GM21381 (cell line): Measurements from ENCODE around the gene RPIA.

Source experiments
- ATAC-seq: cut with Tn5 transposase; IDR thresholded peaks from one replicate; pipeline ENCODE4 v1.9.1; 2021; ENCODE audit warnings: mild to moderate bottlenecking, moderate library complexity; ENCODE audit not compliant: unreplicated experiment

RPIA gene

DNA sequence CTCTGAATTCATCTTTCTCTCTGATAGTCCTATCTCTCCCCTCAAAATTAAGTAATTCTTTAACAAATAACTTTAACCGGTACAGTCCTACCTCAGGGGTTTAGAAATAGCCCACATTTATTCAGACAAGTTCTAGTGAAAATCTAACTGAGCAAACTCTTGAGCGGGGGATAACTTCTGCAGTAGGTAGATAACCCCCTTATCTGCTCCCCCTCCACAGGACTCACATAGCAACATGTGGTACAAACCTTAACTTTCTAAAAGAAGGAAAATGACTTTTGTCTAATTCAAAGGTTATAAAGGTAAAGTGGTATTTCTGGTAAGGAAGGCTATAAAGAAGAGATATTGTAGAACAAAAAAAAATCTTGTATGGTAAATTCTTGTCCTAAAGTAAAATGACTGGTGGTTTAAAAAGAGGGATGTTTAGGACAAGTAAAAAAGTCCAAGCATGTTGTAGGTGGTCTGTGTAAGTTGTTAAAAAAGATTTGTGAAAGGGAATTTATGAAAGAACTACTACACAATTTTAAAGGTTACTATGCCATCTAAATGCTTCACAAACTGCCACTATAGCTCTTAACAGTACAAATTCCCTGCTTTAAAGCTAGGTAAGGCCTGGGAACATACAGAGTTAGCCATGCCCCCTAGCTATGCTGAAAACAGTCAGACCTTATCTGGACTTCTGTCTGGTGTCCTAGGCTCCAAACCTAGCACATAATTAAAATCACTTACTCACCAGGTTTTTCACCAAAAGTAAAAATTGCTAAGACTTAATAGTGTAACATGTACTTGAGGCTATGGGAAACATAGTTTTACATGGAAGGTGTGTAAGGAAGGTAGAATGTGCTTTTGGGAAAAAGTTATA, 8.1 kb upstream of the RPIA start:
- ATAC-seq, result no peak

- ATAC-seq, result no peak
These were observed 7.0 kb upstream of the RPIA start for GRCh38 chr2:88684519-88684918.

GRCh38 chr2:88686320-88686719, 5.2 kb upstream of the RPIA start:
- no peak for ATAC-seq

DNA sequence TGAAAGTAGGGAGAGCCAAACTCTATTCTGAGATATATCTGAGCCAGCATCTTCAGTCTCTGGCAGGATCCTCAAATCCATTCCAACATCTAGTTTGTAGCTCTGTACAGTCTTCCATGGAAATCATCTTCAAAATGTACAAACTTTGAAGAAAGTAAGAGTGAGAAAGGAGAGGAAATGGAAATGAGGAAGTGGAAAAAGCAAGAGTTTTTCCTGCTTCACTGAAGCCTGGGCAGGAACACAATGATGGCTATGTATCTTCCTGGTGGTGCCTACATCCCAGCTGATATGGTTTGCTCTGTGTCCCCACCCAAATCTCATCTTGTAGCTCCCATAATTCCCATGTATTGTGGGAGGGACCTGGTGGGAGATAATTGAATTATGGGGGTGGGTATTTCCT, 4.1 kb upstream of the RPIA start:
- ATAC-seq, result no peak

- peak; percentile 10 for ATAC-seq
These were observed 708 bp upstream of the RPIA start for GRCh38 chr2:88690591-88691338.

GRCh38 chr2:88692187-88692586, 714 bp downstream of the RPIA start:
- no peak for ATAC-seq

DNA sequence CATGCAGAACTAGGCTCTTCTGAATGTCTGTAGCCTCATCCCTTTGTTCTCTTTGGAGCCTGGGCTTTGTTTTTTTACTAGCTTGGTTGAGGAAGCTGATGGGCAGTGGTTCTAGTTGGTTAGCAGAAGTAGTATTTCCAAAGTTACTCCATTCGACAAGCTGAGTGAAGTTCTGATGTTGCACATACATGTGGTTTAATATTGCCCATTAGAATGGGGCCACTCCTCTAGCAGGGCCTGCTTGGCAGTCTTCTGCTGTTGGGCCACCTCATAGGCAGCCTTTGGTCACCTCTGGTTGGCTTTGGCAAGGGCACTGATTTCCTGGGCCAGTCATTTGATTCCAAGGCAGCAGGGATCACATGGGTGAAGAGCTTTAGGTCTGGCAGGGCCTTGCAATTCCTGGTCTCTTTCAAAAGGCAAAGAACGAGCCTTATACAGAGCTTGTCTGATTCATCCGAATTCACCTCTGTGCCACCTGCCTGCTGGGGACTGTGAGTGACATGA, 2.5 kb downstream of the RPIA start:
- ATAC-seq, result no peak

DNA sequence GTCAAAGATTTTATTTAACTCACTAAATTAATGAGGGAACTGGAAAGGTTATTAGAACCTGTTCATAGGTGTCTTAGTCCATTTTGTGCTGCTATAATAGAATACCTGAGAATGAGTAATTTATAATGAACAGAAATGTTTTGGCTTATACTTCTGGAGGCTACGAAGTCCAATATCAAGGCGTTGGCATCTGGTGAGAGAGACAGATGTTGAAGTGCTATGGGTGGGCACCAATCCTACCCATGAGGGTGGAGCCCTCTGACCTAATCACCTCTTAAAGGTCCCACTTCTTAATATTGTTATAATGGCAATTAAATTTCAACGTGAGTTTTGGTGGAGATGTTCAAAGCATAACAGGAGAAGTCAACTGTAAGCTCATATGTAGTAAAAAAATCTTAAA, 5.1 kb downstream of the RPIA start:
- no peak for ATAC-seq

DNA sequence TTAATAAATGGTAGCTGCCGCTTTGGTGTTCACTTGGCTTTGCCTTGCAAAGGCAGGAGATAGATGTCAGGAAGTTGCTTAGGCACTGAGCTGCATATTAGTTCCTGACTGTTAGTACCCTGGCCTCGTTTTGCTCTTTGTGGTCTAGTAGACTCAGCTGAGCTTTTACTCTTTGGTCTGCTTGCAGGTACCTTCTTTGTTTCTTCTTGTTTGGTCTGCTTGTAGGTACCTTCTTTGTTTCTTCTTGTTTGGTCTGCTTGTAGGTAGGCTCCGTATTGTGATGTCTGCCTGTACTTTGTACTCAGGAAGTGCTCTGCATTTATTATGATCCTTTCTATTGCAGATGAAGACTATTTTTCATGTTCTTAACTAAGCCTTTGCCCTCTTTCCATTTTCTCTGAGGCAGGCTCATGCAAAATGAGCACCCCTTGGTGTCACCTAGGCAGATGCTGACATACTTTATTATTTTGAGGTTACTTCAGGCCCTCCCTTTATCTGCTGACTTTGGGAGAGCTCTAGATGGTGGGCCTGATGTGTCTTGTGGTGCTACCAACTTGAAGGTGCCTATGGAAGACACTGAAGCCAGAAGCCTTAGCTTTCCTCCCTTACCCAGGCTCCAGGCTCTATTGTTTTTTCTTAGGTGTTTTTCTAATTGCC, 6.0 kb downstream of the RPIA start:
- ATAC-seq, result no peak

- ATAC-seq, result no peak
These were observed 6.5 kb downstream of the RPIA start for GRCh38 chr2:88698027-88698413.

DNA sequence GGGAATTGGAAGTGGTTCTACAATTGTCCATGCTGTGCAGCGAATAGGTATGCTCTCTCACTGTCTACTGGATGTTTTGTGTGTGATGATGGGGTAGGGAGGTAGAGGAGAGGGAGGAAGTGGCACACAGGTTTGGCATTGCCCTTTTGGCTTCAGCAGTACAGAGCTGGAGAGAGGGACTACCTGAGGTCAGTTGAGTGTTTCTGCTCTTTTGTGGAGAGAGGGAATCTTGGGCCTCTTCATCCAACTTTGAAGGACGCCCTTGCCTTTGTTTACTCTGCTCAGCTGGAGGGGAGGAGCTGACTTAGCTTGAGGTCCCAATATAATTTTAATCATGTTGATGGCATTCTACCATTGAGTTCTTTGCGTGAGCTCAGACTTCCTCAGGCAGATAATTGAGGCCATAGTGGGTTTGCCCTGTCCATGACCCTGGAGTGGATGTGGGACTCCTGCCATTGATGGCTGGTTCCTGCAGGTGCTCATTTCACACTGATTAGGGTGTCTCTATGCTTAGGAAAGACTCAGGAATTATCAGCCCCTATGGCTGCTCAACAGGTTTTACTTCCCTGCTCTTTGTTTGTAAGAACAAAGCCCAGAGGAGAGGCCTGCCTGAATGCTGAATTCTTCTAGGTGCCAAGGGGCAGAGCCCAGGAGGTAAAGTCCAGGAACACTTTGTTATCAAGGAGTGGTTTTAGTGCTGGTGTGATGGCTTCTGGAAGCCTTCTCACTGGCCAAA, 7.2 kb downstream of the RPIA start:
- ATAC-seq, result no peak

- ATAC-seq, result no peak
These were observed 15.5 kb downstream of the RPIA start for GRCh38 chr2:88707003-88707402.

DNA sequence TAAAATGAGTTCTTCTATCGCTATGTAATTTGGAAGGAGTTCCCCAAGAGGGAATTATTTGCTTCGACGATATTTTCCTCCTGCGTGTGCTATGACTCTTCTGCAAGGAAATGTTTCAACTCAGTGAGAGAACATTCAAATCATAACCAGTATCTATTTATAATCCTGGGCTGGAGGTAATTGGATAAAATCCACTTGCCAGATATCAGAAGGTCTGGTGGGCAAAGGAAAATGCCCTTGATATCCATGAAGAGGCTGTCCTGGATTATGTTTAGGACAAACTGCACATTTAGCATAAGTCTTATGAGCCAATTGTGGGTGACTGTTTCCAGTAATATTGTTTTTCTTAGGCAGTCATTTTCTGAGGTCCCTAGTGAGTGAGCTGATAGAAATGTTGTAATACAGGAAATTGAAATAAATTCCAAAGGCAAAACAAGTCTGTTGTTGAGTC, 17.7 kb downstream of the RPIA start:
- ATAC-seq, result no peak

DNA sequence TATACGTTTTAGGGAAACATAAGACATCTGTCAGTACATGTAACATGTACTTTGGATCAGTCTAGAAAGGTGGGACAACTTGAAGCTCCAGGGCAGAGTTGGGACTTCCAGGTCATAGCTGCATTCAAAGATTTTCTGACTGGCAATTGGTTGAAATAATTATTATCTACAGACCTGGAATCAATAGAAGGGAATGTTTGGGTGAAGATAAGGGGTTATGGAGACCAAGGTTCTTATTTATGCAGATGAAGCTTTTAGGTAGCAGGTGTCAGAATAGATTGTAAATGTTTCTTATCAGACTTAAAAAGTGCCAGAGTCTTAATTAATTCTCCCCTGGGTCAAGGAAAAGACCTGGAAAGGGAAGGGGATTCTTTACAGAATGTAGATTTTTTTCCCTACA, 19.8 kb downstream of the RPIA start:
- no peak for ATAC-seq

- no peak for ATAC-seq
These were observed 20.4 kb downstream of the RPIA start for GRCh38 chr2:88711897-88712296.

- ATAC-seq, result no peak
These were observed 21.9 kb downstream of the RPIA start for GRCh38 chr2:88713408-88713807.

GRCh38 chr2:88714667-88715066, 23.2 kb downstream of the RPIA start:
- ATAC-seq, result no peak

GRCh38 chr2:88720399-88720798, 28.9 kb downstream of the RPIA start:
- no peak for ATAC-seq

GRCh38 chr2:88721268-88721667, 29.8 kb downstream of the RPIA start:
- ATAC-seq, result no peak

- ATAC-seq, result no peak
These were observed 33.3 kb downstream of the RPIA start for GRCh38 chr2:88724643-88725332.
